CD4-positive, alpha-beta T cell (primary cell): ENCODE data around the gene CYTH2. TPM values are rescaled to one million over a fixed set of nuclear protein-coding genes. Genes with fewer than 3 reads are reported as not detected.

Experiments used
- ATAC-seq: fragments of 200-7000 bp; cut with Tn5 transposase; one replicate; pipeline ENCODE4 v1.10.0; 2022; ENCODE audit warnings: mild to moderate bottlenecking; ENCODE audit not compliant: poor library complexity
- CTCF ChIA-PET: fragments of 350-600 bp; sonication (Branson Sonifier 250); formaldehyde crosslinking; loops from one replicate; lab custom pipeline; 2021; ENCODE audit warnings: antibody characterized with exemption, inconsistent platforms; lab: Charles Lee
- POLR2A ChIA-PET: fragments of 350-600 bp; sonication (Branson Sonifier 250); formaldehyde crosslinking; loops from one replicate; lab custom pipeline; 2021; ENCODE audit warnings: antibody characterized with exemption, inconsistent platforms; lab: Charles Lee
- DNase-seq, 14 experiments: peaks; one replicate each; pipeline ENCODE4 v3.0.0-alpha.2; 2013 to 2020; ENCODE audit warnings: mixed read lengths in 2 of 14
- H3K27ac ChIP-seq, 2 donors: one replicate each; pipeline versions ENCODE4 v1.5.1 to v1.7.0; 2013; ENCODE audit warnings: low read length in 2 of 2, low read depth in 1 of 2, mild to moderate bottlenecking in 1 of 2
- H3K27me3 ChIP-seq, 2 experiments: 1 replicate in 1 of 2; 2 replicates in 1 of 2; pipeline versions ENCODE4 v1.6.1 to v1.7.0; 2013; ENCODE audit warnings: low read length in 2 of 2, control low read depth in 1 of 2, mild to moderate bottlenecking in 1 of 2, moderate library complexity in 1 of 2; ENCODE audit not compliant: insufficient read depth in 2 of 2, control insufficient read depth in 1 of 2
- H3K36me3 ChIP-seq: one replicate; pipeline ENCODE4 v1.6.1; 2013; ENCODE audit warnings: low read length, control low read depth; ENCODE audit not compliant: insufficient read depth
- H3K4me1 ChIP-seq: one replicate; pipeline ENCODE4 v1.6.1; 2013; ENCODE audit warnings: low read length, control low read depth; ENCODE audit not compliant: insufficient read depth
- H3K4me3 ChIP-seq: one replicate; pipeline ENCODE4 v1.5.1; 2013; ENCODE audit warnings: mild to moderate bottlenecking, low read length, moderate library complexity
- H3K9me3 ChIP-seq, 2 experiments: 1 replicate in 1 of 2; 2 replicates in 1 of 2; pipeline versions ENCODE4 v1.6.1 to v1.7.0; 2013; ENCODE audit warnings: low read length in 2 of 2, mild to moderate bottlenecking in 2 of 2, control low read depth in 1 of 2, moderate library complexity in 1 of 2; ENCODE audit not compliant: control insufficient read depth in 1 of 2, insufficient read depth in 1 of 2
- H3K27ac Mint-ChIP-seq: one replicate; pipeline ENCODE4 v1.8.0; 2020; ENCODE audit warnings: mixed read lengths
- H3K27me3 Mint-ChIP-seq: one replicate; pipeline ENCODE4 v1.8.0; 2021; ENCODE audit warnings: mixed read lengths
- H3K36me3 Mint-ChIP-seq: one replicate; pipeline ENCODE4 v1.8.0; 2021; ENCODE audit warnings: low read depth, mixed read lengths
- H3K4me1 Mint-ChIP-seq: one replicate; pipeline ENCODE4 v1.8.0; 2021; ENCODE audit warnings: low read depth, mixed read lengths
- H3K4me3 Mint-ChIP-seq: one replicate; pipeline ENCODE4 v1.8.0; 2020; ENCODE audit warnings: mild to moderate bottlenecking, mixed read lengths
- H3K9me3 Mint-ChIP-seq: one replicate; pipeline ENCODE4 v1.8.0; 2020; ENCODE audit warnings: mixed read lengths
- intact Hi-C, 2 experiments: fragments of 100-400 bp; cut with DNase I in 1 of 2; cut with micrococcal nuclease in 1 of 2; formaldehyde crosslinking; loops; one replicate each; pipeline versions ENCODE4 v1.15.1 to v1.9.0; 2023 to 2025; cut with DNase I, micrococcal nuclease
- total RNA-seq, 174 experiments: library from RNA in 2 of 174; stranded (reverse) in 2 of 174; gene quantifications; one replicate each; pipeline ENCODE4 v1.2.3 and lab custom pipeline; 2021 to 2026
- TF ChIP-seq, protein P1 (sequence below): fragments of 200-600 bp; IDR thresholded peaks from one replicate; pipeline ENCODE4 v1.8.0; 2022; ENCODE audit warnings: antibody characterized with exemption, mild to moderate bottlenecking

CYTH2 gene
- total RNA-seq, 2 experiments from 2014 or later, result 23.4 to 25.3 TPM

DNA sequence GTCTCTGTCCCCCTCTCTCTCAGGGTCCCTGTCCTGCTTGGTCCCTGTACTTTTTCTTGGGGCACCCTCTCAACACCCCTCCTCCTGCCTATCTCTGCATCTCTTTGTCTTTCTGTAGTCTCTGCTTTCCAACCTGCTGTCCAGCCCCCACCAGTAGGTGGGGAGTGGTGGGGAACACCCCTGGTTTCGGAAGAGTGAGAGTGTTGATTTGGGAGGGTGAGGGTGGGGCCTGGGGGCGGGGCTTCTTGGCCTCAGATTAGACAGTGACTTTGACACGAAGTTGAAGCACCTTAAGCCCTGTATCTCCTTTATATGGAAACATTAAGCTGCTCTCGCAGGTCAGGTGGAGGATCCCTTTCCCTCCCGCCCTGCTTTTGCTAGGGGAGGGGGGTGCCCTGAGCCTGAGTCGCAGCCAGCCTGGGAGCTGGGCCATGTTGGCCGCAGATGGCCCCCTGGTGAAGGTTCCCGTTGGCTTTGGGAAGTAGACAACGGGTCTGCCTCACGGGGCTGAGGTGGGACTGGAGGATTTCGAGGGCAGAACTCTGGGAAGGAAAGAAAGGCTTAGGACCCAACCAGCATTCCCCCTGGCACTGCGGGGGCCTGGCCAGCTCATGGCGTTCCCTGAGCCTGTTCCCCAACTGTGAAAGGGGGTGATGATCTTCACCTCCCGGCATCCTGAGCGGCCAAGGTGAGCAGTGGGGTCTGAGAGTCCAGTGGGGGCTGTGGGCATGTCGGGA lies 13.8 kb upstream of the CYTH2 start, which contains the start of gene KCNJ14:
Gene KCNJ14 (plus strand): TSS at position 404 of the 737 bp plus-strand sequence. CDS start 6,151 bp downstream, outside the sequence.
- Histone ChIP-seq H3K27ac (no peak within 1 kb of the TSS), H3K9me3 (no peaks in the 10 kb centered on the region), H3K36me3 (peaks cover 62% of the 10 kb centered on the region), H3K27me3 (no peaks in the 10 kb centered on the region), H3K4me3 (no peak within 1 kb of the TSS), H3K4me1 (no peaks in the 10 kb centered on the region)
- Mint-ChIP-seq H3K36me3 (peaks cover 50% of the 10 kb centered on the region), H3K4me1 (peaks cover 5% of the 10 kb centered on the region), H3K27ac (no peak within 1 kb of the TSS), H3K9me3 (no peaks in the 10 kb centered on the region), H3K4me3 (no peak within 1 kb of the TSS), H3K27me3 (no peaks in the 10 kb centered on the region)
- CTCF ChIA-PET, result no interaction called here
- ATAC-seq (no peak), DNase-seq (no peak)
- intact Hi-C loops, result no loop called here
- TF ChIP-seq, protein P1, sequence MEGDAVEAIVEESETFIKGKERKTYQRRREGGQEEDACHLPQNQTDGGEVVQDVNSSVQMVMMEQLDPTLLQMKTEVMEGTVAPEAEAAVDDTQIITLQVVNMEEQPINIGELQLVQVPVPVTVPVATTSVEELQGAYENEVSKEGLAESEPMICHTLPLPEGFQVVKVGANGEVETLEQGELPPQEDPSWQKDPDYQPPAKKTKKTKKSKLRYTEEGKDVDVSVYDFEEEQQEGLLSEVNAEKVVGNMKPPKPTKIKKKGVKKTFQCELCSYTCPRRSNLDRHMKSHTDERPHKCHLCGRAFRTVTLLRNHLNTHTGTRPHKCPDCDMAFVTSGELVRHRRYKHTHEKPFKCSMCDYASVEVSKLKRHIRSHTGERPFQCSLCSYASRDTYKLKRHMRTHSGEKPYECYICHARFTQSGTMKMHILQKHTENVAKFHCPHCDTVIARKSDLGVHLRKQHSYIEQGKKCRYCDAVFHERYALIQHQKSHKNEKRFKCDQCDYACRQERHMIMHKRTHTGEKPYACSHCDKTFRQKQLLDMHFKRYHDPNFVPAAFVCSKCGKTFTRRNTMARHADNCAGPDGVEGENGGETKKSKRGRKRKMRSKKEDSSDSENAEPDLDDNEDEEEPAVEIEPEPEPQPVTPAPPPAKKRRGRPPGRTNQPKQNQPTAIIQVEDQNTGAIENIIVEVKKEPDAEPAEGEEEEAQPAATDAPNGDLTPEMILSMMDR, result no peak
- POLR2A ChIA-PET, result interaction anchor here (0.6 kb wide), 1 partner anchor 9 kb away, joined by 3 read pairs; no protein-coding TSS in a partner anchor

DNA sequence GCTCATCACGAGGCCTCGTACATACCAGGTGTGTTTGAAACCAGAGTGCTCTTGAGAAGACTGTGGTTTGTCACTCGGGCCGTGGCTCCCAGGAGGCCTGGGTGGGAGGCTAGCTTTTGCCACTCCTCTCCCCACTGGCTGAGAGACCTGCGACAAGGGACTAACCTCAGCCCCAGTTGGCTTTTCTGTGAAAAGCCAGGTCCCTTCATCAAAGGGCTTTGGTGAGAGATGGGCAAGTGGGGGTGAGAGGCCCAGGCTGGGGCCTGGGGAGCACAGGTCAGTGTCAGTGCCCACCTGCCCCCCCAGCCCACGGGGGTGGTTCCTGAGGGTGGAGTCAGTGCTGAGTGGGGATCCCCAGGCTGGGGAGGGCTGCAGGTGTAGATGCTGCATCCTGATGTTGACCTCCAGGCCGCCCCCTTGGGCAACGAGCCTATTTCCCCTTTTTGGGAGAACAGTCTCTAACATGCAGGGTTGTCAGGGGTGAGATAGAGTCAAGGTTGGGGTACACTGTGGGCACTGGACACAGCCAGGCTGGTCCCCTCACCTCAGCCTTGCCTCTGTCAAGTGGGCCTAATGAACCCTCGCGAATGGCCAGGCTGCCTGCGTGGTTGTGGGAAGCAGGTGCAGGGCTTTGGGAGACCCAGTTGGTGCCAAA lies 13.1 kb upstream of the CYTH2 start:
- ATAC-seq (no peak), DNase-seq (no peak)
- Mint-ChIP-seq H3K4me3 (no peak overlapping the region), H3K9me3 (no peaks in the 10 kb centered on the region), H3K4me1 (peaks cover 5% of the 10 kb centered on the region), H3K27ac (no peak overlapping the region), H3K27me3 (no peaks in the 10 kb centered on the region), H3K36me3 (peaks cover 45% of the 10 kb centered on the region)
- TF ChIP-seq, protein P1, result no peak
- Histone ChIP-seq H3K36me3 (peaks cover 55% of the 10 kb centered on the region), H3K27ac (no peak overlapping the region), H3K27me3 (no peaks in the 10 kb centered on the region), H3K4me1 (no peaks in the 10 kb centered on the region), H3K4me3 (no peak overlapping the region), H3K9me3 (no peaks in the 10 kb centered on the region)
- ChIA-PET POLR2A (interaction anchor here (0.6 kb wide), 1 partner anchor 10 kb away, joined by 3 read pairs; no protein-coding TSS in a partner anchor), CTCF (no interaction called here)
- intact Hi-C loops, result no loop called here

DNA sequence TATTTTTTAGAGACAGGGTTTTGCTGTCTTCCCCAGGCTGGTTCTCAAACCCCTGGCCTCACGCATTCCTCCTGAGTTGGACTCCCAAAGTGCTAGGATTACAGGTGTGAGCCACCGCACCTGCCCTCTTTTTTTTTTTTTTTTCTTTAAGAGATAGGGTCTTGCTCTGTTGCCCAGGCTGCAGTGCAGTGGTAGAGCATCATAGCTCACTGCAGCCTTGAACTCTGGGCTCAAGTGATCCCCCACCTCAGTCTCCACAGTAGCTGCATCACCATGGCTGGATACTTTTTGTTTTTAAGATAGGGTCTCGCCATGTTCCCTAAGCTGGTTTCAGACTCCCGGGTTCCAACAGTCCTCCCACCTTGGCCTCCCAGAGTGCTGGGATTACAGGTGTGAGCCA lies 12.3 kb upstream of the CYTH2 start:
- TF ChIP-seq, protein P1, result no peak
- Mint-ChIP-seq H3K4me3 (no peak overlapping the region), H3K36me3 (peaks cover 36% of the 10 kb centered on the region), H3K9me3 (no peaks in the 10 kb centered on the region), H3K4me1 (peaks cover 5% of the 10 kb centered on the region), H3K27ac (no peak overlapping the region), H3K27me3 (no peaks in the 10 kb centered on the region)
- Histone ChIP-seq H3K9me3 (no peaks in the 10 kb centered on the region), H3K27ac (no peak overlapping the region), H3K36me3 (peaks cover 47% of the 10 kb centered on the region), H3K4me3 (no peak overlapping the region), H3K27me3 (no peaks in the 10 kb centered on the region), H3K4me1 (no peaks in the 10 kb centered on the region)
- ChIA-PET POLR2A (no interaction called here), CTCF (no interaction called here)
- DNase-seq, result no peak
- intact Hi-C loops, result no loop called here
- no peak for ATAC-seq
